ENCODE results near the gene RHOB. TPM values are rescaled to one million over a fixed set of nuclear protein-coding genes. Genes with fewer than 3 reads are reported as not detected.

The RHOB gene
- total and polyA plus RNA-seq, 2 of the 13 experiments (the other 11 are each of a cell fraction or from before 2014, with no cell fraction given): 192 to 268 TPM

- TF ChIP-seq IRF1 (CRISPR knock-in tag; IDR thresholded peaks at IDR 0.05; ENCODE audit: low read depth) (no peak), ZMAT3 (CRISPR knock-in tag; conservative IDR thresholded peaks at IDR 0.05) (no peak), TFE3 (CRISPR knock-in tag; IDR thresholded peaks at IDR 0.05) (0 out of 2 replicates have a peak, but pooled peaks have one; percentile 30), ZNF350 (CRISPR knock-in tag; IDR thresholded peaks at IDR 0.05; ENCODE audit: borderline replicate concordance, low read depth) (peak; percentile 52), ARID5B (CRISPR knock-in tag; IDR thresholded peaks at IDR 0.05) (peak; percentile 56; the same call in 1 of the 2 replicates), YY1 (IDR thresholded peaks at IDR 0.05; ENCODE audit: insufficient read depth, insufficient replicate concordance, low read depth, low read length) (peak; percentile 47), CBX5 (CRISPR knock-in tag; IDR thresholded peaks at IDR 0.05; ENCODE audit: borderline replicate concordance) (peak; percentile 54; the same call in 1 of the 2 replicates), GABPB1 (CRISPR knock-in tag; IDR thresholded peaks at IDR 0.05) (0 out of 2 replicates have a peak, but pooled peaks have one; percentile 26), SRSF4 (IDR thresholded peaks at IDR 0.05; ENCODE audit: low read depth, low read length, poor library complexity, severe bottlenecking) (no peak), GATAD2A (CRISPR knock-in tag; IDR thresholded peaks at IDR 0.05) (peak; percentile 65; the same call in 1 of the 2 replicates), ZBTB26 (CRISPR knock-in tag; IDR thresholded peaks at IDR 0.05; ENCODE audit: borderline replicate concordance) (peak; percentile 53; the same call in 1 of the 2 replicates), SOX13 (IDR thresholded peaks at IDR 0.05) (no peak), SOX13 (CRISPR knock-in tag; conservative IDR thresholded peaks at IDR 0.05 in 1 of 2, IDR thresholded peaks at IDR 0.05 in 1 of 2) (peak in 1 of 2 experiments; percentile 34; a peak in 2 of 4 replicates), ERF (CRISPR knock-in tag; IDR thresholded peaks at IDR 0.05) (peak; percentile 69), MED1 (CRISPR knock-in tag; IDR thresholded peaks at IDR 0.05) (0 out of 2 replicates have a peak, but pooled peaks have one; percentile 17), RXRB (CRISPR knock-in tag; IDR thresholded peaks at IDR 0.05; ENCODE audit: borderline replicate concordance) (peak; percentile 48; the same call in 1 of the 2 replicates), NRL (CRISPR knock-in tag; IDR thresholded peaks at IDR 0.05; ENCODE audit: borderline replicate concordance) (no peak), NFE2L1 (CRISPR knock-in tag; IDR thresholded peaks at IDR 0.05; ENCODE audit: borderline replicate concordance) (0 out of 2 replicates have a peak, but pooled peaks have one; percentile 14), GFI1 (CRISPR knock-in tag; IDR thresholded peaks at IDR 0.05; ENCODE audit: borderline replicate concordance) (no peak), FLYWCH1 (CRISPR knock-in tag; IDR thresholded peaks at IDR 0.05) (no peak), NR0B2 (CRISPR knock-in tag; IDR thresholded peaks at IDR 0.05) (no peak)
Measured at GRCh38 chr2:20411361-20411894, 35.4 kb upstream of the RHOB start (continued).
